ENCODE measurements around the gene SMIM38.

SMIM38 gene

GRCh38 chr11:69162505-69162904 is 6.8 kb downstream of the SMIM38 start:
- no peak for DNase-seq

GRCh38 chr11:69163842-69164241 is 8.1 kb downstream of the SMIM38 start:
- no peak for DNase-seq

GRCh38 chr11:69164824-69165223 is 9.1 kb downstream of the SMIM38 start:
- no peak for DNase-seq

DNA sequence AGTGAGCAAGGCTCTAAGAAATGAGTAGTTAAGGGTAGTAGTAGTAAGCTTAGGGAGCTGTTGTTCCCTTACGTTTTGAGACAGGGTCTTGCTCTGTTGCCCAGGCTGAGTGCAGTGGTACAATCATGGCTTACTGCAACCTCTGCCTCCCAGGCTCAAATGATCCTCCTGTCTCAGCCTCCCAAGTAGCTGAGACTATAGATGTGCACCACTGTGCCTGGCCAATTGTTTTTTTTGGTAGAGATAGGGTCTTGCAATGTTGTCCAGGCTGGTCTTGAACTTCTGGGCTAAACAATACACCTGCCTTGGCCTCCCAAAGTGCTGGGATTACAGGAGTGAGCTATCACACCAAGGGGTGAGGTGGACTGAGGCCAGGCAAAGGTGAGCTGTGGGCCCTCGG is 10.0 kb downstream of the SMIM38 start:
- no peak for DNase-seq

- DNase-seq = no peak
These were observed 10.7 kb downstream of the SMIM38 start for GRCh38 chr11:69166218-69167115.

GRCh38 chr11:69167130-69167915 is 11.6 kb downstream of the SMIM38 start:
- DNase-seq = no peak

DNA sequence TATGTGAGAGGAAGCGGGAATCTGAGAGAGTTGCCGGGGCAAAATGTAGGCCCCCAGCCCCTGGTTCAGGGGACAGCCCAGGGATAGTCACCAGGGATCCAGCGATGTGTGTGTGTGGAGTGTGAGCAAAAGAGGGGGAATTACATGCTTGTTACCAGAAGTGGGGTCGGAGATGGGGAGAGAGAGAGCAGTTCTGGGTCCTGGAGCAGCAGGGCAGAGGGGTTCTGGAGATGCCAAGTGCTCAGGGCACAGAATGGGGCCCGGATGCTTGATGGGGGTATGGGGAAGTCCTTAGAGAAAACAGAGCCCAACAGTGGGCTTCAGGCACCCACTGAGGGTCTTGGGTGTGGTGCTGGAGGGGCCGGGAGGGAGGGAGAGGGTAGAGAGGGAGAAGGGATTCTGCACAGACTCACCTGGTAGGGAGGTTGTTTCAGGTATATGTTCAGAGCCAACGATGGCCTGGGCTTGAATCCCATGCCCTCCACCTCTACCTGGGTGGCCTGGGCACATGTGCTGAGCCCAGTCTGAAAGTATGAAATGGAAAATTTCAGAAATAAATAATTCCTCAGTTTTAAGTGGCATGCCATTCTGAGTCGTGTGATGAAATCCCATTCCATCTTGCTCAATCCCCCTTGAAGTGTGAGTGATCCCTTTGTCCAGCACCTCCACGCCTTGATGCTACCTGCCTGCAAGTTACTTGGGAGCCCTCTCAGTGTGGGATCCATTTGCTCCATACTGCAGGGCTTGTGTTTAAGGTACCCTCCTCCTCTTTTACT is 12.4 kb downstream of the SMIM38 start:
- no peak for DNase-seq

GRCh38 chr11:69169479-69169878 is 13.7 kb downstream of the SMIM38 start:
- DNase-seq = no peak

DNA sequence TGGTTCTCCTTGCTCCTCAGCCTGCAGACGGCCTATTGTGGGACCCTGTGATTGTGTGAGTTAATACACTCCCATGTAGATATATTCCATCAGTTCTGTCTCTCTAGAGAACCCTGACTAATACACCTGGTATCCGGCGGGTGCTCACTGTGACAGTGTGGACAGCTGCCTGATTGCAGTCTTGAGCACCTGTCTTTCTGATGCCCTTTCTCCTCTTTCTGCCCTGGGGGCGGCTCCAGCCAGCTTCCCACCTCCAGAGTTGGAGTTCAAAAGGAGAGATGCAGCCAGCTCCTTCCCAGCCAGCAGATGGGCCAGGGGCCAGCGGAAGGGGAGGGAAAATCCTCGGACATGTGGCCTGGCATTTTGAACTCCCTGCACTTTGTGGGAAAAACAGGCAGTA is 15.0 kb downstream of the SMIM38 start:
- no peak for DNase-seq

- no peak for DNase-seq
These were observed 15.9 kb downstream of the SMIM38 start for GRCh38 chr11:69171476-69172240.

DNA sequence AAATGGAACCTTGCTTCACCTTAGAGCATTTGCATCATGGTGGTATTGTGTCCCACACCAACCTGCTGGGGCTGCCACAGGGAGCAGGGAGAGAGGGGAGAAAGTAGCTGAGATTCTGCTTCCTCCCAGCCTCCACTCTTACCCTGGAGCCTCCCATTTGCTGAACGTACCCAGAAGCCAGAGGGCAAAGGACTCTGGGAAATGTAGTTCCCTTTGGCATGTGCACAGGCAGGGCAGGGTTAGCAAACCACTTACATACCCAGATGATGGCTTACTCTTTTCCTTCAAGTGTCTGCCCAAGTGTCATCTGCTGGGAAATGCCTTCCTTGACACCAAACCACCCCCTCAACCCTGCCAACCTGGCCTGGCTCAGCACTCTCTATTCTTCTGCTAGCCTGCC is 16.9 kb downstream of the SMIM38 start:
- DNase-seq = no peak

DNA sequence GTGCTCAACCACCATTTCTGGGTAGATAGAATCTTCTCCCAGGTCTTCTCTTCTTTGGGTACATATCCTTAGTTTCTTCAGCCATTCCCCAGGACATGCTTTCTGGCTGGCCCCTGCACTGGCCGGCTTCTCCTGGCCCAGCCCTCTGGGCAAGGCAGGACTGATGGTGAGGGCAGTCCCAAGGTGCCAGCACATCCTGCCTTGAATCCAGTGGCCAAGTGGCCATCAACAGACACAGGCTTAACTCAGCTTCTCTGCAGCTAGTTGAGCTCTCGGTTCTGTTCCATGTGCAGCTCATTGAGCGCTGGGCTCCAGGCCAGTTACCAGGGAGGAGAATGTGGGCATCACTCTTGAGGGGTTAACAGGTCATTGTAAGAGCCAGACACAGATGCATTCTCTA is 17.6 kb downstream of the SMIM38 start:
- DNase-seq = no peak

DNA sequence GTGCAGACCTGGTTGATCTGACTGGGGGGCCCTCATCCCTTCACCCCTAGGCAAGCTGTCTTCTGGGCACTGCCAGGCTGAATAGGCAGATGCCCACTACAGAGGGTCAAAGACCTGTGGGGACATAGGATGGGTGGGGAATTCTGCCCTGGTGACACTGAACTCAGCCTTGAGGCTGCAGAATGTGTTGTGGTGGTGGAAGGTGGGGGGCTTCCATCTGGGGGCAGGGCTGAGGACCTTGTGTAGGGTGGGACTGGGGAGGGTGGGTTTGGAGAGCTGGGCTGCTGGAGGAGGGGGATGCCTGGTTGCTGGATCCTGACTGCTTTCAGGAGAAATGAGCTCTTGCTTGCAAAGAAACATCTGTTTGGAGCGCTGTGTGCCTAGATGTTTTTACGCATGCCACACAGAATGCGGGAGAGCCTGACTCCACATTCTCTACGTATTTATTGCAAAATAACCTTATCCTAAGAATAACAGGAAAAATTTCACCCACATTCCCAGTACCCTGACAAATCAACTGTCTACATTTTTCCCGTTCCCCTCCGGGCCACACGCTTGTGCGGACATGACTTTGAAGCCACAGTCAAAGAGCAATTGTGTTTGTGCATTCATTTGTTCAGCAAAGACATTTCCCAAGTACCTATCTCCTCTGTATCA is 18.3 kb downstream of the SMIM38 start:
- DNase-seq = no peak

GRCh38 chr11:69174841-69175240 is 19.1 kb downstream of the SMIM38 start:
- no peak for DNase-seq

DNA sequence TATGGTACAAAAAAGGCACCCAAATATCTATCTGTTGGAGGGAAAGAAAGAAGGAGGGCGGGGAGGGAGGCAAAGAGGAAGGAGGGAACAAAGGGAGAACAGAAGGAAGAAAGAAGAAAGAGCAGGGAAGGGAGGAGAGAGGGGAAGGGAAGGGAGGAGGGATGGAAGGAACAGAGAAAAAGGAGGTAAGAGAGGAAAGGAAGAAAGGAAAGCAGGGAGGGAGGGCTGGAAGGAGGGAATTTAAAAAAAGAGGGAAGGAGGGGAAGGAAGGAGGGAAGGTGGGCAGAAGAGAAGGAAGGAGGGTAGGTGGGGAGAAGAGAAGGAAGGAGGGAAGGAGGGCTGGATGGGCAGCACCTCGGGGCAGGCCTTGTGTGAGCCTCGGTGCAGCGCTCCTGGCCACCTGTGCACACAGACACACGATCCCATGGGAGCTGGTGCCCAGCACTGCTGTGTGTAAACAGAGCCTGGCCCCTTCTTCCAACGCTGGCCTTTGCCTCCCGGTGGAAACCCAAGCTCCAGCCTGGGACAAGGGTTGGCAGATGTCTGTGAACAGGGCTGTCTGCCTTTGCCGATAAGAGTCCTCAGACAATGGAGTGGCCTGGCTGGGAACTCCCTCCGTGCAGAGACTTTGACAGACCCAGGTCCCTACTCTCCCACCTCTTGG is 23.2 kb downstream of the SMIM38 start:
- no peak for DNase-seq

GRCh38 chr11:69180226-69180625 is 24.5 kb downstream of the SMIM38 start:
- DNase-seq = no peak

DNA sequence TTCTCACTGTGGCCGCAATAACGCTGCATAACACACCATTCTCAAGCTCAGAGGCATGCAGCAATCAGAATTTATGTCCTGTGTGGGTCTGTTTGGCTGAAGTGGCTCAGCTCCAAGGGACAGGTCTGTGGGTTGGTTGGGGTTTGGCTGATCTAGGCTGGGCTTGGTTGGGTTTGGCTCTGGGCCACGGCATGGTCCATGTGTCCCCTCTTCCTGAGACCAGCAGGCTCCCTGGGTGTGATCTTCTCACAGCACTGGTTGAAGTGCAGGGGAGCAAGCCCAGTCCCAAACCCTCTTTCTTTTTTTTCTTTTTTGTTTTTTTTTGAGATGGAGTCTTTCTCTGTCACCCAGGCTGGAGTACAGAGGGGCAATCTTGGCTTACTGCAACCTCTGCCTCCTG is 25.0 kb downstream of the SMIM38 start:
- DNase-seq = no peak

GRCh38 chr11:69183613-69184012 is 27.9 kb downstream of the SMIM38 start:
- no peak for DNase-seq

DNA sequence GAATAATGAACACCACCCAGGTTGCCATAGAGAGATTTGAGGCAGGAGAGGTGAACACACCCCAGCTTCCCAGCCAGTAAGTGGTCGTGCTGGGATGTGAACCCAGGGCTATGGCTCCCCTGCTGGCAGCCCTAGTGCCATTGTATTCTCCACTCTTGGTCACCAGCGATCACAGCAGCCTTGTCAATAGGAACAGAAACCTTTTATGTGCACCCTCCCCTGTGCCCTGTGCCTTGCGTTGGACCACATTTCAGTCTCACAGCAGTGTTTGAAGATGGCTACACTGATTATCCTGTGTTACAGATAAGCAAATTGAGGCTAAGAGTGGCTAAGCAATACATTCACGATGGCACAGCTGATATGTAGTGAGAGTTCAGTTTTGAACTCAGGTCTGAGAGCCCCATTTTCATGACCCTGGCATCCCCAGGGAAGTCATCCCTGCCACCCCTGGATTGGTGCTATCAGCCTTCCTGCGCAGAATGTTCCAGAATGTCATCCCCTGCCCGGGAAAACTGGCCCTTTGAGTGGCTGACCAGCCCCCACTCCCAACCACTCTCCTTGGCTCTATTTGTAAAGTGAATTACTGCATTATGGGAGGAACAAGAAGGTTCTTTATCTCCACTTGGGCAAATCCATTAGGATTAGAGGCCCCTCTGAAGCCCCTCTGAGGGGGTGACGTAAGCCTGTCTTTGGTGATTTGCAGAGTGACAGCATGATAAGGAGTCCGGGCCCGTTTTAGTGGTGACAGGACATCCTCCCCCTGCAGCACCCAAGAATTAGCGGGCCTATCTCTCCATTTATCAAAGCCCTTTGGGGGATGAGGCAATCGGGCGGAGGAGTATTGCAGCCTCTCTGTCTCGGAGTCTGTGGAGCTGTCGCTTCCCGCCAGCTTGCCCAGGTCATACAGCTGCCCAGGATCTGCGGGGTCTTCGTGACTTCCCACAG is 30.9 kb downstream of the SMIM38 start:
- no peak for DNase-seq

GRCh38 chr11:69187540-69188065 is 31.9 kb downstream of the SMIM38 start:
- DNase-seq = no peak

Measured in CD4-positive, alpha-beta T cell treated with Interleukin-4 for 4 hours (primary cell).